ENCODE data around the gene MOXD1. TPM values are rescaled to one million over a fixed set of nuclear protein-coding genes. Genes with fewer than 3 reads are reported as not detected.

Gene MOXD1
- total and polyA plus RNA-seq, 2 of the 8 experiments (the other 6 are each of a cell fraction or from before 2014, with no cell fraction given): 1.6 to 3.5 TPM

DNA sequence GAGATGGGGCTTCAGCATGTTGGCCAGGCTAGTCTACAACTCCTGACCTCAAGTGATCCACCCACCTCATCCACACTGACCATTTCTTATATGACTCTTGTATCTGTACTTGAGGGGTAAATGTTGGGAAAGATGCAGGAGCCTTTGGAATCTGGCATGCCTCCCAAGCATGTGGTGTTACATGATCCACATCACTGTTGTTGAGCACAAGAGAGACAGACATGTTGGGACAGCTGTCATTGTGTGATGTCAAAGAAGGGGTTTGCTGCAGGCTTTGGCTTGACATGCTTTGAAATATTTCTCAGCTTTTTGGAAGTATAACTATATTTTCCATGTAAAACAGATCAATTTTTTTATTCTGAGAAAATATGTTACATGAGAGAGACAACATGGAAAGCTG, 139.9 kb downstream of the MOXD1 start:
- Histone ChIP-seq H2AFZ (ENCODE audit: low read length) (0 out of 2 replicates have a peak overlapping the region, but pooled peaks have one; percentile 3), H2BK5ac (ENCODE audit: low read depth, low read length) (no peak overlapping the region), H4K5ac (ENCODE audit: insufficient read length, low read depth, low read length) (no peak overlapping the region), H3K9ac (replicated peaks in 1 of 4; ENCODE audit: extremely low read depth in 1 of 4, low read depth in 3 of 4, low read length in 3 of 4) (no peak overlapping the region), H3K4me3 (ENCODE audit: extremely low read depth in 1 of 4, insufficient read depth in 2 of 4, low read depth in 3 of 4, low read length in 4 of 4) (no peak overlapping the region), H3K27ac (ENCODE audit: low read depth, low read length) (no peak overlapping the region), H3K4ac (replicated peaks; ENCODE audit: insufficient read length, low read depth, low read length) (no peak overlapping the region), H3K27me3 (replicated peaks in 1 of 4; ENCODE audit: control insufficient read depth in 3 of 4, extremely low read depth in 1 of 4, insufficient read depth in 3 of 4, low read length in 3 of 4) (no peaks in the 10 kb centered on the region), H3K36me3 (ENCODE audit: control insufficient read depth in 2 of 4, insufficient read depth in 4 of 4, low read length in 3 of 4) (no peaks in the 10 kb centered on the region), H4K91ac (replicated peaks; ENCODE audit: insufficient read length, low read length) (no peak overlapping the region), H3K56ac (replicated peaks; ENCODE audit: insufficient read length, low read depth, low read length) (no peak overlapping the region), H2BK20ac (ENCODE audit: low read length) (no peak overlapping the region), H4K20me1 (replicated peaks in 1 of 2; ENCODE audit: control insufficient read depth in 1 of 2, insufficient read depth in 2 of 2, low read length in 2 of 2) (no peaks in the 10 kb centered on the region), H3K23me2 (ENCODE audit: low read depth, low read length) (peaks cover 2% of the 10 kb centered on the region; the same call in 1 of the 2 replicates), H3K4me2 (ENCODE audit: insufficient read depth in 1 of 2, low read depth in 2 of 2, low read length in 2 of 2) (no peak overlapping the region), H2AK5ac (ENCODE audit: low read depth, low read length) (no peak overlapping the region), H4K8ac (ENCODE audit: extremely low read depth, insufficient read depth, low read length) (no peak overlapping the region), H3K14ac (ENCODE audit: insufficient read length) (no peak overlapping the region), H3K79me2 (ENCODE audit: control insufficient read depth in 1 of 2, insufficient read depth in 2 of 2, low read length in 2 of 2) (no peaks in the 10 kb centered on the region), H3K23ac (ENCODE audit: insufficient read length) (no peak overlapping the region), H2BK120ac (replicated peaks; ENCODE audit: low read depth, low read length) (no peak overlapping the region), H2BK15ac (ENCODE audit: low read length) (no peak overlapping the region), H3K18ac (ENCODE audit: extremely low read depth, low read length) (no peak overlapping the region), H3K4me1 (replicated peaks in 1 of 4; ENCODE audit: control insufficient read depth in 3 of 4, insufficient read depth in 4 of 4, low read length in 3 of 4) (no peaks in the 10 kb centered on the region), H3K79me1 (ENCODE audit: low read depth, low read length) (no peaks in the 10 kb centered on the region), H2BK12ac (ENCODE audit: low read depth, low read length) (no peak overlapping the region), H3K9me3 (ENCODE audit: insufficient read depth in 2 of 2, low read depth in 1 of 2, low read length in 1 of 2) (no peaks in the 10 kb centered on the region)
- ChIA-PET POLR2A (ENCODE audit: partially characterized antibody) (no interaction called here), CTCF (ENCODE audit: partially characterized antibody) (interaction anchor here (1.0 to 11.0 kb wide), 10 partner anchors 9 to 566 kb away, joined by 3 to 68 read pairs (median 6); no protein-coding TSS in a partner anchor)
- DNase-seq (ENCODE audit: low read depth in 1 of 2, low spot score in 2 of 2): no peak
- FAIRE-seq: no peak
- TF ChIP-seq KDM4A (IDR thresholded peaks at IDR 0.05; ENCODE audit: low read depth, low read length, severe bottlenecking): no peak
- no peak for TF ChIP-seq CREB1 (IDR thresholded peaks at IDR 0.05)
- no peak for TF ChIP-seq CTBP2 (IDR thresholded peaks at IDR 0.05; ENCODE audit: borderline replicate concordance, insufficient read depth, insufficient read length, low read length)
- no peak for TF ChIP-seq TBP (IDR thresholded peaks at IDR 0.05; ENCODE audit: low read depth, low read length)
- TF ChIP-seq SIN3A (conservative IDR thresholded peaks at IDR 0.05 in 1 of 2, IDR thresholded peaks at IDR 0.05 in 1 of 2; ENCODE audit: low read depth in 1 of 2, low read length in 2 of 2): no peak
- no peak for TF ChIP-seq RFX5 (IDR thresholded peaks at IDR 0.05; ENCODE audit: borderline replicate concordance, low read depth, low read length)
- no peak for TF ChIP-seq GABPA (IDR thresholded peaks at IDR 0.05; ENCODE audit: borderline replicate concordance, insufficient read depth, low read length)
- no peak for TF ChIP-seq YY1 (IDR thresholded peaks at IDR 0.05; ENCODE audit: low read depth, low read length)
- TF ChIP-seq, protein P1, sequence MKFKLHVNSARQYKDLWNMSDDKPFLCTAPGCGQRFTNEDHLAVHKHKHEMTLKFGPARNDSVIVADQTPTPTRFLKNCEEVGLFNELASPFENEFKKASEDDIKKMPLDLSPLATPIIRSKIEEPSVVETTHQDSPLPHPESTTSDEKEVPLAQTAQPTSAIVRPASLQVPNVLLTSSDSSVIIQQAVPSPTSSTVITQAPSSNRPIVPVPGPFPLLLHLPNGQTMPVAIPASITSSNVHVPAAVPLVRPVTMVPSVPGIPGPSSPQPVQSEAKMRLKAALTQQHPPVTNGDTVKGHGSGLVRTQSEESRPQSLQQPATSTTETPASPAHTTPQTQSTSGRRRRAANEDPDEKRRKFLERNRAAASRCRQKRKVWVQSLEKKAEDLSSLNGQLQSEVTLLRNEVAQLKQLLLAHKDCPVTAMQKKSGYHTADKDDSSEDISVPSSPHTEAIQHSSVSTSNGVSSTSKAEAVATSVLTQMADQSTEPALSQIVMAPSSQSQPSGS (IDR thresholded peaks at IDR 0.05; ENCODE audit: low read length): no peak
- no peak for TF ChIP-seq RBBP5 (IDR thresholded peaks at IDR 0.05; ENCODE audit: borderline replicate concordance, low read depth, low read length)
- no peak for TF ChIP-seq JUND (IDR thresholded peaks at IDR 0.05; ENCODE audit: low read length)
- TF ChIP-seq CBX8 (IDR thresholded peaks at IDR 0.05; ENCODE audit: borderline replicate concordance, low read depth, low read length): no peak
- no peak for TF ChIP-seq RXRA (IDR thresholded peaks at IDR 0.05; ENCODE audit: insufficient read depth, low read depth, low read length)
- TF ChIP-seq SP4 (IDR thresholded peaks at IDR 0.05; ENCODE audit: low read length): no peak
